GM12801 (cell line): ENCODE measurements around the gene ATP2B2.

Source experiments
- TF ChIP-seq, protein P1 (sequence below): IDR thresholded peaks from one replicate; pipeline ENCODE4 v1.5.1; 2011; ENCODE audit warnings: control low read depth; ENCODE audit not compliant: insufficient read length; ENCODE audit errors: extremely low read depth

ATP2B2 gene

GRCh38 chr3:10440684-10441083 lies 64.7 kb downstream of the ATP2B2 start:
- TF ChIP-seq, protein P1, sequence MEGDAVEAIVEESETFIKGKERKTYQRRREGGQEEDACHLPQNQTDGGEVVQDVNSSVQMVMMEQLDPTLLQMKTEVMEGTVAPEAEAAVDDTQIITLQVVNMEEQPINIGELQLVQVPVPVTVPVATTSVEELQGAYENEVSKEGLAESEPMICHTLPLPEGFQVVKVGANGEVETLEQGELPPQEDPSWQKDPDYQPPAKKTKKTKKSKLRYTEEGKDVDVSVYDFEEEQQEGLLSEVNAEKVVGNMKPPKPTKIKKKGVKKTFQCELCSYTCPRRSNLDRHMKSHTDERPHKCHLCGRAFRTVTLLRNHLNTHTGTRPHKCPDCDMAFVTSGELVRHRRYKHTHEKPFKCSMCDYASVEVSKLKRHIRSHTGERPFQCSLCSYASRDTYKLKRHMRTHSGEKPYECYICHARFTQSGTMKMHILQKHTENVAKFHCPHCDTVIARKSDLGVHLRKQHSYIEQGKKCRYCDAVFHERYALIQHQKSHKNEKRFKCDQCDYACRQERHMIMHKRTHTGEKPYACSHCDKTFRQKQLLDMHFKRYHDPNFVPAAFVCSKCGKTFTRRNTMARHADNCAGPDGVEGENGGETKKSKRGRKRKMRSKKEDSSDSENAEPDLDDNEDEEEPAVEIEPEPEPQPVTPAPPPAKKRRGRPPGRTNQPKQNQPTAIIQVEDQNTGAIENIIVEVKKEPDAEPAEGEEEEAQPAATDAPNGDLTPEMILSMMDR: no peak

DNA sequence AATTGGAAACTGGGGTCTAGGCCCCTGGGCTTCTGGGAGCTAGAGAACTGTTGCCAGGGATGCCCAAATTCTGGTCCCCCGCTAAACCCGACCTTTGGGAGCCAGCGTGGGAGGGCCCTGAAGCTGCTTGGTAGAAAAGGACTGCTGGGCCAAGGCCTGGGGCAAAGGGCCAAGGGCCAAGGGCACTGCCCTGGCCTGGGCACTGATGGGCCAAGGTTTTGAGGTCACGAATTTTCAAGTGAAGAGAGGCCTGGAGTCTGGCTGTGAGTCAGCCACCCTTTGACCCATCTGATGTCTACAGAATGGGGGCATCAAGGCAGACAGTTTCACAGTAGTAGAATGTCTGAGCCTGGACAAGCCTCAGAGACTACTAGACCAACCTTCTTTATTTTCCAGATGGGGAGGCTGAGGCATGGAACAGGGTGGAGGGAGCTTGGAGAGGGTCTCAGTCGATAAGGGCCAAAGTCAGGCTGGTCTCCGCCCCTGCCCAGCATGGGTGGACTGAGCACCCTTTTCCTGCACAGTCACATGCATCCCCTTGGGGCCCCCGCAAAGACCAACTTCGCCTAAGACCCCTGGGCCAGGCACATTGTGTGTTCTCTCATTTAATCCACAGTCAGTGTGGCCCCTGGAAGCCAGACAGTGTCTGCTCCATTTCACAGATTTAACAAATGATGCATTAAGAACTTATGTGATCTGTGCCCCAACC lies 66.3 kb downstream of the ATP2B2 start:
- TF ChIP-seq, protein P1: no peak

- TF ChIP-seq, protein P1: no peak
Observed at GRCh38 chr3:10437995-10438901, 67.1 kb downstream of the ATP2B2 start.

- TF ChIP-seq, protein P1: no peak
Observed at GRCh38 chr3:10437272-10437994, 68.0 kb downstream of the ATP2B2 start.

DNA sequence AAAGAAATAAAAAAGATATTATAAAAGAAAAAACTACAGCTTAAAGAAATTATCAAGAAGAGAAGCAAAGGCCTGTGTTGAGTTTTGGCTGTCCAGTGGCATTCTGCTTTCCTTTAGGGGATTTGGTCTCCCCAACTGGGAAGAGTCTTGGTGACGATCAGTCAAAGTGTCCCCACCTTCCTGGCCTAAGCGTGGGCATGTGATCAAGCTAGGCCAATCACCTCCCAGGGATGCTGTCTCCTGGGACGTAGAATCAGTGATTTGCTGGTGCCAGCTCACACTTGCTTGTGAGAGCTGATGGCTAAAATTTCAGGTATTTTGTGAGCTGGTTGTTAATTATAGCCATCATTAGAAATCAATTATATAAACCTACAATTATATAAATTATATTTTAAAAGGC lies 69.5 kb downstream of the ATP2B2 start:
- TF ChIP-seq, protein P1: no peak

DNA sequence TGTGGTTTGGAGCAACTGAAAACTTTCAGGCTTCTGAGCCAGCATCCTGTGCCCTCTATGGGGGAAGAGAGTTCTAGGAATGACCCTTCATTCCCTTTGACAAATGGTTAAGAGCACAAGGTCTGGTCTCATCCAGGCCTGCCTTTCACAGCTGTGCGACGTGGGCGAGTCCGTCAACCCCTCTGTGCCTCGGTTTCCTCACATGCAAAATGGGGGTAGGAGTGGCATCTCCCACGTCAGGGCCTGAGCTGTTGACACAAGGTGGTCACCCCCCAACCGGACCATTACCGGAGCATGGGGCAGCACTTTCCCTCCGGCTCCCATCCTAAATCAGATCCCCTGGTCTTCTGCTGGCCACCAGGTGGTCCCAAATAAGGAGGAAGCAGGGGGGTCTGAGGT lies 70.4 kb downstream of the ATP2B2 start:
- TF ChIP-seq, protein P1: no peak

DNA sequence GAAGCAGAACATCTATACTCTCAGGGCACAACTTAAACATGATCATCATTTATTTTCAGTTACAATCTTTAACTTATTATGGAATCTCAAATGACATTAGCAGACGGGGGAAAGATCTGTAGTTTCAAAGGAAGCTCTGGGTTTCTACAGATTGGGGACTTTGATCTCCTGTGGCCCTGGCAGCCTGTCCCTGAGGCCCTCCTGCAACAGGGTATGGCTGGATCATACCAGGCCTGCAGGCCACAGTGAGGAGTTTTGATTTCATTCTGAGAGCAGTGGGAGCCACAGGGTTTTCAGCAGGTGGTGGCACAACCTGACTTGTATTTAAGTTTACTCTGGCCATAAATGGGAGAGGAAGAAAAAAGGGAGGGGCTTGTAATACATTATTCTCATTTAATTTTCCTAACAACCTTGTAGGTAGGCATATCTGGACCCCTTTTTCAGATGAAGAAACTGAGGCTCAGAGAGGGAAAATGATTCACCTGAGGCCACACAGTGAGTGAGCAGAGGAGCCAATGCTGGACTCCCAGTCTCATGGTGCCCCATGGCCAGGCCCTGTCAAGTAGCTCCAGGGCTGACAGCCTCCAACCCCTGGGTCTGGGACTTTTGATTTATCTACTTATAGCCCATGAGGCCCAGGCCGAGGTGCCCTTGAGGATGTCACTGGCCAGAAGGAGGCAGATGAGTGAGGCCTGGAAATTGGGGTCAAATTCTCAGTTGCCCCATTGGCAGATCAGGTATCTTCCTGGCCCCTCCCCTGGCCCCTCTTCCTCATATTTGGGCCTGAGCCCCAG lies 71.0 kb downstream of the ATP2B2 start:
- TF ChIP-seq, protein P1: no peak
